Measurements from ENCODE around the gene NDUFS7. TPM values are rescaled to one million over a fixed set of nuclear protein-coding genes. Genes with fewer than 3 reads are reported as not detected.

Gene NDUFS7
- total RNA-seq, 4 donors from 2014 or later: 108 to 217 (median 128) TPM

DNA sequence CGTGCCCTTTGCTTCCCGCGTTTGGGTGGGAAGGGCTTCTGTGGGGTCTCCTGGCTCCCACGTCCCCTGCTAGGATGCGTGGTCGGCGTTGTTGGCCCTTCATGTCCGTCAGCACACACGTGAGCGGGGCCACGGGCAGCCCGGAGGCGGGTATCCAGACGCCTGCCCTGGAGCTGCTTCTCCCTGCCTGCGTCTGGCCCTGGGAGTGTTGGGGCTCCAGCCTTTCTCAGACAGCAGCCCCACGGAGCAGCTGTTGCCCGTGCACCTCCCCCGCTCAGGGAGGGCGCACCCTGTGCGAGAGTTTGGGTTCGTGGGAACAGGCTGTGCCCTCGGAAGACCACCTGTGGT lies 38.2 kb downstream of the NDUFS7 start:
- 86 to 88% methylated on average over 12 to 22 of the region's 22 CpGs for WGBS, 2 donors
- intact Hi-C loops (cut with DNase I; ENCODE audit: low total_unique reads): no loop called here
- H3K4me3 ChIP-seq (ENCODE audit: low read depth, poor library complexity, severe bottlenecking): no peak overlapping the region

DNA sequence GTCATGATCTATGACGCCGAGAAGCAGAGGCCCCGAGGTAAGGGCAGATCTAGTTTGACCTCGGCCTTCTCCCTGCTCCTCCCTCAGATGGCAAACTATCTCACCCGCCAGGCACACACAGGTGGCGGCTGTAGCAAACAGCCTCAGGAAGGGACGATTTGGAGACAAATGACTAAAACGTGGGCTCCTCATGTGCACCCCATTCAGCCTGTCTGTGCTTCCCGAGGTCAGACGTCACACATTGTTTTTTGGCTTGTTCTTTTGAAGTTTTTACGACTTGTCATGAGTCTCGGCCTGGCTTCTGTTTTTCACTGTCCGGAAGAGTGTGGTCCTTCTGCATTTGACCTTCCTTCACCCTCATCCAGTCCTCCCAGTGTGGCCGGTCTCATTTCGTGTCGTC lies 38.7 kb downstream of the NDUFS7 start:
- no peak overlapping the region for H3K4me3 ChIP-seq (ENCODE audit: low read depth, poor library complexity, severe bottlenecking)
- WGBS, 2 donors: 67 to 70% methylated on average over 16 of the region's 16 CpGs
- TF ChIP-seq POLR2A (IDR thresholded peaks at IDR 0.05): no peak
- TF ChIP-seq, protein P1, sequence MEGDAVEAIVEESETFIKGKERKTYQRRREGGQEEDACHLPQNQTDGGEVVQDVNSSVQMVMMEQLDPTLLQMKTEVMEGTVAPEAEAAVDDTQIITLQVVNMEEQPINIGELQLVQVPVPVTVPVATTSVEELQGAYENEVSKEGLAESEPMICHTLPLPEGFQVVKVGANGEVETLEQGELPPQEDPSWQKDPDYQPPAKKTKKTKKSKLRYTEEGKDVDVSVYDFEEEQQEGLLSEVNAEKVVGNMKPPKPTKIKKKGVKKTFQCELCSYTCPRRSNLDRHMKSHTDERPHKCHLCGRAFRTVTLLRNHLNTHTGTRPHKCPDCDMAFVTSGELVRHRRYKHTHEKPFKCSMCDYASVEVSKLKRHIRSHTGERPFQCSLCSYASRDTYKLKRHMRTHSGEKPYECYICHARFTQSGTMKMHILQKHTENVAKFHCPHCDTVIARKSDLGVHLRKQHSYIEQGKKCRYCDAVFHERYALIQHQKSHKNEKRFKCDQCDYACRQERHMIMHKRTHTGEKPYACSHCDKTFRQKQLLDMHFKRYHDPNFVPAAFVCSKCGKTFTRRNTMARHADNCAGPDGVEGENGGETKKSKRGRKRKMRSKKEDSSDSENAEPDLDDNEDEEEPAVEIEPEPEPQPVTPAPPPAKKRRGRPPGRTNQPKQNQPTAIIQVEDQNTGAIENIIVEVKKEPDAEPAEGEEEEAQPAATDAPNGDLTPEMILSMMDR (IDR thresholded peaks at IDR 0.05): no peak
- no peak for DNase-seq (ENCODE audit: low spot score in 2 of 2)
- intact Hi-C loops (cut with DNase I; ENCODE audit: low total_unique reads): no loop called here

More for the DNA sequence above, 38.2 kb downstream of the NDUFS7 start:
- no peak for DNase-seq (ENCODE audit: low spot score in 2 of 2)
- TF ChIP-seq POLR2A (IDR thresholded peaks at IDR 0.05): no peak
- TF ChIP-seq, protein P1 (IDR thresholded peaks at IDR 0.05): no peak

DNA sequence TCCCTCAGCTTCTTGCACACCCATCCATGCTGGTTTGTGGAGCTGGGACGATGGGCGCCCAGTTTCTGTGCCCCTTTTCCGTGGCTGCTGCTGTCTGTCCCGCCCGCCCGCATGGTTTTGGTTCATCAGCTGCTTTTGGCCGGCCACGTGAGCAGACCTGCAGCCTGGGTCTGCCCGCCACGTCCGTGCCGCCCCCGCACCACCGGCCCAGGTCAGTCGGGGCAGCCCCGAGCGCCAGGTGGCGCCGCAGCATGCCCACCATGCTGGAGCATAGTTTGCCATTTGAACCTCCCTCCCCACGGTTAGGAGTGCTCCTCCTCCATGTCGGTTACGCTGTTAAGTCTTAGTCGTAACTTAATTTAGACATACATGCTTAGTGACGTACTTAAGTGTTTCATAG lies 39.2 kb downstream of the NDUFS7 start:
- TF ChIP-seq, protein P1 (IDR thresholded peaks at IDR 0.05): no peak
- TF ChIP-seq POLR2A (IDR thresholded peaks at IDR 0.05): no peak
- DNase-seq (ENCODE audit: low spot score in 2 of 2): no peak
- 93 to 95% methylated on average over 19 to 24 of the region's 24 CpGs for WGBS, 2 donors
- intact Hi-C loops (cut with DNase I; ENCODE audit: low total_unique reads): no loop called here
- no peak overlapping the region for H3K4me3 ChIP-seq (ENCODE audit: low read depth, poor library complexity, severe bottlenecking)

DNA sequence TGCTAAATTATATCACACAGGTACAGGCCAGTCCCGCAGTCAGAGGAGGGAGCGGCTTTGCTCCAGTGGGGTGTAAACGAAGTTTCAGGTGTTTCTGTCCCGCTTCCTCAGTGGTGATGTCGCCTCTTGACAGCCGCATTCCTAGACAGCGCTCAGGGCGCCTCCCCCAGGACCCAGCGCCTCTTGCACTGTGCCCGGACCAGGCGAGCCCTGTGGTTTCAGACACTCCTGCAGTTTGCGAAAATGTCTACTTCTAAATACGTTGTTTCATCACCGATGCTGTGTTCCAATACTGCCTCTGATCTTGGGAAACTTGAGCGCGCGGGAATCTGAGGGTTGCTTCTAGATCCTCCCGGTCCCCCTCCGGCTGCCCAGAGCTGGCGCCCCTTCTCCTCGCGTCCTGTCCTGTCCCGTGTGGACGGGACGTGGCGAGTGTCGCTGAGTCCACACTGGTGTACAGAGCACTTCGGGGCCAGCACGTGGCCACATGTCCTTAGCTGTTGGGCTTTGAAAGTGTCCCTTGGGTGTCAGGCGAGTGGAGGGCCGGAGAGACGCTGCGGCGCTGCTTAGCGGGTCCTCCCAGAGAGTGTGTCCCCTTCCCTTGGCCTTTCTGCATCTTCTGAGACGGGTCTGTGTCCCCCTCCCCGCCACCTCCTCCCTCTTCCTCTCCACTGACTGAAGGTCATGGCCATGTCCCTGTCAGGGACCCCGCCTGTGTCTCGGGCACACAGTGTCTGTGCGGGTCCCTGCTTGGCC lies 39.9 kb downstream of the NDUFS7 start:
- TF ChIP-seq POLR2A (IDR thresholded peaks at IDR 0.05): no peak
- H3K4me3 ChIP-seq (ENCODE audit: low read depth, poor library complexity, severe bottlenecking): no peak overlapping the region
- intact Hi-C loops (cut with DNase I; ENCODE audit: low total_unique reads): no loop called here
- 92% methylated on average over 40 of the region's 40 CpGs for WGBS, 2 donors
- no peak for DNase-seq (ENCODE audit: low spot score in 2 of 2)

DNA sequence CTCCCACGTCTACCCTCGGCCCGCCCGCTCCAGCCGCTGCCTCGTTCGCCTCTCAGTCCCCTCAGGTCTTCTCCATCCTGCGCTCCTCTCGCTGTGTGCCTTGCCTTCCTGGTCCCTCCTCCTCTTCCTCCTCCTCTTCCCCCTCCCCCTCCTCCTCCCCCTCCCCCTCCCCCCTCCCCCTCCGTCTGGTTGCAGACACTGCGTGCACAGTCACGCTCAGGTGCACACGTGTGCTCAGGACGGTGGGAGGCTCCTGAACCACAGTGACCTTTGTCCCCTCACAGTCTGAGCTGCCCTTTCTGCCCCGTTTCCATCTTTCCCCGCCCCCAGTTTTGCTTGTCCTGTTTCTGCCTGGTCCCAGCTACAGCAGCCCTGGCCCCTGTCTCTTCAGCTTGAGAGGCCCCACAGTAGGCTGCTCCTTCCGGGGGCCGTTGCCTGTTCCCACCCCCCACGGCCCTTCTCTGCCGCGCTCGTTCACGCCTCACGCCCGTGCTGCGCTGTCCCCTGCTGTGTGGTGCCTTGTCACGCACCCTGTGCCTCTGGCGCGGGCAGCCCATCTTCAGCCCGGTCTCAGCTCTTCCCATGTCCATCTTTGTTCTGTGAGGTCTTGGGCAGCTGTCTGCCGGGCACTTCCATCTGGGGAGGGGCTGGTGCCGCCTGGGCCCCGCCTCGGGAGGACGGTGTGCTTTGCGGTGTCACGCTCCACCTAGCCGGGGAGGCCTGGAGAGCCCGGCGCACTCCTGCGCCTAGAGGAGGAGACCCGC lies 40.7 kb downstream of the NDUFS7 start:
- TF ChIP-seq POLR2A (IDR thresholded peaks at IDR 0.05): no peak
- TF ChIP-seq, protein P1 (IDR thresholded peaks at IDR 0.05): no peak
- H3K4me3 ChIP-seq (ENCODE audit: low read depth, poor library complexity, severe bottlenecking): no peak overlapping the region
- intact Hi-C loops (cut with DNase I; ENCODE audit: low total_unique reads): no loop called here
- WGBS, 2 donors: 62 to 72% methylated on average over 41 to 42 of the region's 42 CpGs
- DNase-seq (ENCODE audit: low spot score in 2 of 2): no peak

DNA sequence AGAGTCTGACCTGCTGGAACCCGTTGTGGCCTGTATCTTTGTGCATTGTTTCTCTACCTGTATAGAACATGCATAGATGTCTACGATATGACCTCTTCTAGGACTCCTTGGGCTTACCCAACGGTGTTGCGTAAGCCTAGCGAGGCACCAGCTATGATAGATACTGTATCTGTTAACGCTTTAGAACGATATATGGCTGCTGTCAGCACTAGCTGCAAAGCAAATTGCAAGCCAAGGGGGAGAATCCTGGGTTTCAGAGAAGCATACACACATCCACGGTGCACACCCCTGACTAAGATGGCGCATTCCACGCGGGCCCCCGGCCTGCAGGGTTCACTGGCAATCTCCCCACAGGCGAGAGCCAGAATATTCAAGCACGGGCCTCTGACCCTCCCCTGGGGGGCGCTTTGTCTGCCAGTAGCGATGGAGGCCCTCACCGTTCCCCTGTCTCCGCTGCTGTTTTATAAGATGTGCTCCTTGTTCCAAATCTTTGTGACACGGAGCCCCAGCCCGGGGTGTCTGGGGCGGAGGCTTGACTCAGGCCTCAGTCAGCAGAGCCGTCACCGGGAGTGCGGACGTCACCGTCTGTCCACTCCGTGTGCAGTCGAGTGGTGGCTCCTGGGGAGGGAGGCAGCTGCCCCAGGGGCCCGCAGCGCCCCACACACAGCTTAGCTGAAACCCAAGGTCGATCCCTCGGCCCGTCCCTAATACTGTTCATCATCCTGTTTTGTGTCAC lies 41.6 kb downstream of the NDUFS7 start:
- DNase-seq (ENCODE audit: low spot score in 2 of 2): no peak
- H3K4me3 ChIP-seq (ENCODE audit: low read depth, poor library complexity, severe bottlenecking): no peak overlapping the region
- TF ChIP-seq, protein P1 (IDR thresholded peaks at IDR 0.05): no peak
- no peak for TF ChIP-seq POLR2A (IDR thresholded peaks at IDR 0.05)
- intact Hi-C loops (cut with DNase I; ENCODE audit: low total_unique reads): no loop called here
- 58 to 69% methylated on average over 27 to 33 of the region's 33 CpGs for WGBS, 2 donors
